Thyroid gland (tissue), 4 donors: ENCODE measurements around the gene PREPL. TPM values are rescaled to one million over a fixed set of nuclear protein-coding genes. Genes with fewer than 3 reads are reported as not detected.

Experiments
- DNase-seq, 2 donors: peaks; one replicate each; pipeline ENCODE4 v3.0.0-alpha.2; 2019
- H3K27ac ChIP-seq, 3 donors: fragments of 200-600 bp; sonication (generic); 1 replicate in 2 of 3; 2 replicates in 1 of 3; pipeline ENCODE4 v1.5.1; 2016 to 2019; ENCODE audit warnings: mild to moderate bottlenecking in 1 of 3, moderate library complexity in 1 of 3
- H3K27me3 ChIP-seq: fragments of 200-600 bp; sonication (generic); one replicate; pipeline ENCODE4 v1.5.1; 2019
- H3K36me3 ChIP-seq, 2 donors: fragments of 200-600 bp; sonication (generic); one replicate each; pipeline ENCODE4 v1.5.1; 2016 to 2019
- H3K4me1 ChIP-seq, 2 donors: fragments of 200-600 bp; sonication (generic); one replicate each; pipeline ENCODE4 v1.5.1; 2017 to 2019
- H3K4me3 ChIP-seq, 3 donors: fragments of 200-600 bp; sonication (generic); replicated peaks in 1 of 3; 1 replicate in 2 of 3; 2 replicates in 1 of 3; pipeline ENCODE4 v1.5.1; 2016; ENCODE audit warnings: mild to moderate bottlenecking in 1 of 3
- H3K9me3 ChIP-seq: fragments of 200-600 bp; sonication (generic); one replicate; pipeline ENCODE4 v1.5.1; 2017
- POLR2A ChIP-seq, 2 donors: fragments of 450-650 bp; IDR thresholded peaks; one replicate each; pipeline ENCODE4 v1.6.1; 2017; ENCODE audit warnings: antibody characterized with exemption in 2 of 2, mild to moderate bottlenecking in 2 of 2, moderate library complexity in 1 of 2
- whole genome bisulfite sequencing, 2 donors: methylation state at CpG; one replicate each; pipeline ENCODE4 v1.1.5; 2017; 5-methylcytosine and 5-hydroxymethylcytosine counted together
- intact Hi-C: fragments of 100-400 bp; cut with DNase I; formaldehyde crosslinking; loops from one replicate; pipeline ENCODE4 v1.15.1; 2023
- total RNA-seq, 4 donors: library from RNA; depleted of rRNA; stranded (reverse); fragments of >200 nt; gene quantifications; one replicate each; pipeline ENCODE4 v1.2.3, GENCODE V29; 2016
- TF ChIP-seq, protein P1 (sequence below), 6 experiments: fragments of 200-600 bp in 3 of 6; fragments of 450-650 bp in 3 of 6; sonication (generic) in 3 of 6; IDR thresholded peaks; one replicate each; pipeline ENCODE4 v1.5.1; 2016 to 2019; ENCODE audit warnings: antibody characterized with exemption in 6 of 6, mild to moderate bottlenecking in 2 of 6, inconsistent platforms in 1 of 6, moderate library complexity in 1 of 6

Gene PREPL
- total RNA-seq, 4 donors from 2014 or later = 70.0 to 93.2 (median 72.3) TPM

DNA sequence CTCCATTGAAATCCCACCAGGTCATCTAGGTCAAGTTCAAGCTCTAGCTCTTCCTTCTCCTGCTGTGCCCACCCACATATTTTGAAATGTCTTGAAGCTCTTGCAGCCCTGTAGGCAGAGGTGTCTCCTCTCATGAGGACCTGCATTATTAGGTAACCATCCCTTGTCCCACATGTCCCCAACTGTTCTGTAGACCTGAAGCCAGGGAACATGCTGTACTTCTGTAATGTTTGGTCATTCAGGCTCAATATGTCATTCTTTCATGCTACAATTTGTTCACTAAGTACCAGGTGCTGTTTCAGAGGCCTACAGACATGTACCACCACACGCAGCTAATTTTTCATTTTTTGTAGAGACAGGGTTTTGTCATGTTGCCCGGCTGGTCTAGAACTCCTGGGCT lies 63.9 kb downstream of the PREPL start:
- intact Hi-C loops = no loop called here
- 89 to 91% methylated on average over 2 of the region's 2 CpGs for WGBS, 2 donors
- no peaks in the 10 kb centered on the region for H3K27me3 ChIP-seq

DNA sequence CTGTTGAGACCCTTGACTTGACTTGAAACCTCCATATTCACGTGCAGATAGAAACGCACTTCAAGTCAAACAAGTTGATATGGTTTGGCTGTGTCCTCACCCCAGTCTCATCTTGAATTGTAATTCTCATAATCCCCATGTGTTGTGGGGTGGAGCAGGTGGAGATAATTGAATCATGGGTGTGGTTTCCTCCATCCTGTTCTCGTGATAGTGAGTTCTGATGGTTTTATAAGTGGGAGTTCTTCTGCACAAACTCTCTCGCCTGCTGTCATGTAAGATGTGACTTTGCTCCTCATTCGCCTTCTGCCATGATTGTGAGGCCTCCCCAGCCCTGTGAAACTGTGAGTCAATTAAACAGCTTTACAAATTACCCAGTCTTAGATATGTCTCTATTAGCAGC lies 64.6 kb downstream of the PREPL start:
- DNase-seq = no peak
- no peak for TF ChIP-seq POLR2A (IDR thresholded peaks at IDR 0.05)
- TF ChIP-seq, protein P1, sequence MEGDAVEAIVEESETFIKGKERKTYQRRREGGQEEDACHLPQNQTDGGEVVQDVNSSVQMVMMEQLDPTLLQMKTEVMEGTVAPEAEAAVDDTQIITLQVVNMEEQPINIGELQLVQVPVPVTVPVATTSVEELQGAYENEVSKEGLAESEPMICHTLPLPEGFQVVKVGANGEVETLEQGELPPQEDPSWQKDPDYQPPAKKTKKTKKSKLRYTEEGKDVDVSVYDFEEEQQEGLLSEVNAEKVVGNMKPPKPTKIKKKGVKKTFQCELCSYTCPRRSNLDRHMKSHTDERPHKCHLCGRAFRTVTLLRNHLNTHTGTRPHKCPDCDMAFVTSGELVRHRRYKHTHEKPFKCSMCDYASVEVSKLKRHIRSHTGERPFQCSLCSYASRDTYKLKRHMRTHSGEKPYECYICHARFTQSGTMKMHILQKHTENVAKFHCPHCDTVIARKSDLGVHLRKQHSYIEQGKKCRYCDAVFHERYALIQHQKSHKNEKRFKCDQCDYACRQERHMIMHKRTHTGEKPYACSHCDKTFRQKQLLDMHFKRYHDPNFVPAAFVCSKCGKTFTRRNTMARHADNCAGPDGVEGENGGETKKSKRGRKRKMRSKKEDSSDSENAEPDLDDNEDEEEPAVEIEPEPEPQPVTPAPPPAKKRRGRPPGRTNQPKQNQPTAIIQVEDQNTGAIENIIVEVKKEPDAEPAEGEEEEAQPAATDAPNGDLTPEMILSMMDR (IDR thresholded peaks at IDR 0.05) = no peak
- Histone ChIP-seq H3K27ac (no peak overlapping the region), H3K9me3 (no peaks in the 10 kb centered on the region), H3K4me1 (peaks cover 0 to 4% of the 10 kb centered on the region in 2 donors), H3K4me3 (no peak overlapping the region), H3K36me3 (no peaks in the 10 kb centered on the region), H3K27me3 (no peaks in the 10 kb centered on the region)
- WGBS, 2 donors = 85 to 89% methylated on average over 5 of the region's 5 CpGs
- intact Hi-C loops = no loop called here

More for the DNA sequence above, 63.9 kb downstream of the PREPL start:
- H3K9me3 ChIP-seq = no peaks in the 10 kb centered on the region
- DNase-seq = no peak
- no peaks in the 10 kb centered on the region for H3K36me3 ChIP-seq
- no peak overlapping the region for H3K27ac ChIP-seq
- no peak for TF ChIP-seq POLR2A (IDR thresholded peaks at IDR 0.05)
- no peaks in the 10 kb centered on the region for H3K4me1 ChIP-seq
- H3K4me3 ChIP-seq = no peak overlapping the region

DNA sequence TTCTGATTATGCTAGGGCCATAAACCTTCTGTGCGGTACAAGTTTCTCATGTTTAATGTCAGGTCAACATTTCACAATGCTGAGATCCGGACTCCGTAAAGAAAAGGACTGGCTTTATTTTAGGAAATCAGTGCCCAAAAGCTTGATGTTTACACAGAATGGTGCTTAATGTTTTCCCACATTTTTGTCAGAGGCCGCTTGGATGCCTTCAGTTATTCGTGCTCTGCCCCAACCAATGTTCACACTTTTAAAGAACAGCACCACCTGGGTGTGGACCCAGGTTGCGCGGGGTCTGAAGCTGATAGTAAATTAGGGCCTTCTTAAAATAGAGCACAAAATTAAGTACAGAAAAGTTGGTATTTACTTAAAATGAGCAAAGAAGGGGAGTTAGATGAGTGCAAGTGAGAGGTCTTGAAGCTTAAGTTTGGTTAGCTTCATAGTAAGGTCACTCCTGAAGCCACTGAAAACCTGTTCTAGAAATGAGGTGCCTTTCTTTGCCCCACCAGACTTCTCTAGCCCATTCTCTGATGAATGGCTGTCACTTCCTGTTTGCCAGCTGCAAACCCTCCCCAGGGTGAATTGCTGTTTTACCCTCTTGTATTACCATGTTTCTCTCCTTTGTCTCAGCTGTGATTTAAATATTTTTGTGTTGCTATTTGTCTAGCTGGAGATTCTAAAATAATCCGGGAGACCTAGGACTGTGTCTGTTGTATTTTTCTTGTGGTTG lies 65.5 kb downstream of the PREPL start:
- Histone ChIP-seq H3K27me3 (no peaks in the 10 kb centered on the region), H3K27ac (no peak overlapping the region), H3K9me3 (no peaks in the 10 kb centered on the region), H3K36me3 (no peaks in the 10 kb centered on the region), H3K4me1 (peaks cover 0 to 10% of the 10 kb centered on the region in 2 donors), H3K4me3 (no peak overlapping the region)
- no peak for TF ChIP-seq POLR2A (IDR thresholded peaks at IDR 0.05)
- TF ChIP-seq, protein P1 (IDR thresholded peaks at IDR 0.05) = no peak
- DNase-seq = no peak
- intact Hi-C loops = no loop called here
- whole genome bisulfite sequencing, 2 donors = 84 to 87% methylated on average over 8 of the region's 8 CpGs

DNA sequence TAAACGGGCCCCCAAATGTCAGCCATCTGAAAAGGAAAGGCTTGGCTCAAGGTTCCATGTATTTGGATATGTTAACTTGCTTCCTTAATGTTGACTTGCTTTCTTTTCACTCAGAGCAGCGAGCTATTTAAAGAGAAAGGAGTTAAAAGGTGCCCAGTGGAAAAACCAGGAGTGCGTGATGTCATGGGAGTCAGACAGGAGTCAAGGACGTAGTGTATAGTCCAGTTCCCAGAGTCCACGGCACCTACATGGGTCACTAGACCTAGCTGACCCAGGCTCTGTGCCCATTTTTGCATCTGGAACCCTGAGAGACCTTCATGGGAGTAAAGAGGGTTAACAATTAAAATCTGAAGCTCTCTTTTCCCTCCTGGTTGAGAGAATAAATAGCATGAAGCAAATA lies 66.2 kb downstream of the PREPL start:
- Histone ChIP-seq H3K9me3 (no peaks in the 10 kb centered on the region), H3K27me3 (no peaks in the 10 kb centered on the region), H3K27ac (no peak overlapping the region), H3K4me1 (peaks cover 0 to 10% of the 10 kb centered on the region in 2 donors), H3K4me3 (no peak overlapping the region), H3K36me3 (no peaks in the 10 kb centered on the region)
- intact Hi-C loops = no loop called here
- TF ChIP-seq, protein P1 (IDR thresholded peaks at IDR 0.05) = no peak
- TF ChIP-seq POLR2A (IDR thresholded peaks at IDR 0.05) = no peak
- DNase-seq = no peak
- WGBS, 2 donors = 83 to 90% methylated on average over 5 of the region's 5 CpGs

DNA sequence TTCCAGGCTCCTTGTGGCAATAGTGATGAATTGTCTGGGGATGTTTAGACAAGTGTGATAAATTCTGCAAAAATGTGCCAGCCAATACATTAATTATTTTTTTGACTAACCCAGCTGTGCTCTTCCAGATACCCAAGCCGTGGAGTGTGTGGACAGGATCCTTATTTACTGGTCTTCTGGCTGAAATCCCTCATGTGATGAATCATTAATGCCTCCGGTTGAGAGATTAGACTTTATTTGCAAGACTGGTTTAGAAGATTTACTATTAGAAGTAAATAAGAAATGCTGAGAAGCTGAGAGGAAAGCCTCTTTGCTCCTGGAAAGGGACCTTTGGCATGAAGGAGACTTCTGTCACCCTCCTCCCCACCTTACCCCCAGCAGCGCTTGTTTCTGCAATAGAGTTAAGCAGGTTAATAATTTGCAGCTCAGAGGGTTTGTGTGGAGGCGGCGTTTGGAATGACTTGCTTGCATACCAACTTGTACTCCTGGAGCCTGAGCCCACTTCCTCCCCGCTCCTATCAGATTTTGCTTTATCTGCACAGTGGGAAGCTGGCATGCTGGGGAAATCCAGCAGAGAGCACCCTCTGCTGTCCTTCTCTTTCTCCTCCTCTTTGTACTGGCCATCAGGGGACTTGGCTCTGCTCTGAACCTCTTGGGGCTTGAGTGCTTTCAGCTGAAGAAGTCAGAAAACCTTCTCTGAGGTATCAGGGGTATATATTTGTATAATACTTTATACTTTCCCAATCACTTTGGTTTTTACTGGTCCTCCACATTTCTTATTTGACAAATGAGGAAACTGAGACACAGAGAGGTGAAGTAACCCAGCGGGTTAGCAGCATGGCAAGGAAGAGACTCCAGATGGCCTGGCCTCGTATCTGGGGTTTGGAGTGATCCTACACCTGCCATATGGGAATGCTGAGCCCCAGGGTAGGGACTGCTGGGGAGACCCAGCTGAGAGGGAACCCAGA lies 69.7 kb downstream of the PREPL start:
- Histone ChIP-seq H3K27ac (peak overlapping the region in 1 of 3 donors; percentile 36), H3K36me3 (no peaks in the 10 kb centered on the region), H3K9me3 (no peaks in the 10 kb centered on the region), H3K4me1 (peaks cover 0 to 10% of the 10 kb centered on the region in 2 donors), H3K4me3 (no peak overlapping the region), H3K27me3 (no peaks in the 10 kb centered on the region)
- 26 to 38% methylated on average over 8 of the region's 8 CpGs for WGBS, 2 donors
- TF ChIP-seq, protein P1 (IDR thresholded peaks at IDR 0.05) = peak; percentile 12 to 92 (median 69)
- no peak for TF ChIP-seq POLR2A (IDR thresholded peaks at IDR 0.05)
- peak; percentile 83 for DNase-seq
- intact Hi-C loops = loop anchor here (5.0 kb wide), 1 partner anchor 39 kb away; no protein-coding TSS in a partner anchor
